HG03558 (cell line): Measurements from ENCODE around the gene DDX11.
"Not testable (repeated sequence)": the region's sequence is repeated elsewhere in the genome, so short reads cannot be mapped to it uniquely, and the experiment has no call there.

Experiments
- ATAC-seq: cut with Tn5 transposase; IDR thresholded peaks from one replicate; pipeline ENCODE4 v1.9.1; 2021; ENCODE audit warnings: moderate number of reproducible peaks; ENCODE audit not compliant: unreplicated experiment; ENCODE audit errors: extremely low read depth

Gene DDX11

GRCh38 chr12:31119192-31119802 lies 45.6 kb downstream of the DDX11 start:
- ATAC-seq, result no peak

GRCh38 chr12:31119803-31120211 lies 46.1 kb downstream of the DDX11 start:
- no peak for ATAC-seq

- no peak for ATAC-seq
Observed at GRCh38 chr12:31120392-31121008, 46.8 kb downstream of the DDX11 start.

- ATAC-seq, result not testable (repeated sequence)
Observed at GRCh38 chr12:31121022-31121728, 47.5 kb downstream of the DDX11 start.

GRCh38 chr12:31122481-31122880 lies 48.8 kb downstream of the DDX11 start:
- ATAC-seq, result no peak

- not testable (repeated sequence) for ATAC-seq
Observed at GRCh38 chr12:31124158-31124557, 50.5 kb downstream of the DDX11 start.

GRCh38 chr12:31125171-31125570 lies 51.5 kb downstream of the DDX11 start:
- not testable (repeated sequence) for ATAC-seq

GRCh38 chr12:31127209-31127848 lies 53.7 kb downstream of the DDX11 start:
- ATAC-seq, result not testable (repeated sequence)

- ATAC-seq, result not testable (repeated sequence)
Observed at GRCh38 chr12:31136581-31136980, 62.9 kb downstream of the DDX11 start.

- ATAC-seq, result not testable (repeated sequence)
Observed at GRCh38 chr12:31144768-31145167, 71.1 kb downstream of the DDX11 start.

GRCh38 chr12:31145296-31145695 lies 71.6 kb downstream of the DDX11 start:
- not testable (repeated sequence) for ATAC-seq

GRCh38 chr12:31147415-31147814 lies 73.8 kb downstream of the DDX11 start:
- not testable (repeated sequence) for ATAC-seq

- ATAC-seq, result not testable (repeated sequence)
Observed at GRCh38 chr12:31150766-31151165, 77.1 kb downstream of the DDX11 start.
